ENCODE results near the gene STX17. TPM values are rescaled to one million over a fixed set of nuclear protein-coding genes. Genes with fewer than 3 reads are reported as not detected.

Gene STX17
- polyA plus RNA-seq, 6 donors from 2014 or later = 9.4 to 26.9 (median 21.8) TPM

GRCh38 chr9:99919930-99920329 lies 13.5 kb downstream of the STX17 start:
- no peak for ATAC-seq (ENCODE audit: low read depth in 2 of 2)
- Mint-ChIP-seq H3K27me3 (no peaks in the 10 kb centered on the region), H3K27ac (no peak overlapping the region), H3K9me3 (peaks cover 0 to 6% (median under 1%) of the 10 kb centered on the region in 7 donors), H3K36me3 (peaks cover 65 to 66% of the 10 kb centered on the region in 2 donors), H3K4me3 (no peak overlapping the region), H3K4me1 (peaks cover 0 to 9% (median 6%) of the 10 kb centered on the region in 3 donors)
- DNase-seq = no peak

- DNase-seq = no peak
- H3K4me3 Mint-ChIP-seq = no peak overlapping the region
- no peak for ATAC-seq (ENCODE audit: low read depth in 2 of 2)
- H3K27me3 Mint-ChIP-seq = no peaks in the 10 kb centered on the region
- peaks cover 0 to 9% (median 6%) of the 10 kb centered on the region in 3 donors for H3K4me1 Mint-ChIP-seq
- peak overlapping the region in 2 of 6 donors; percentile 47 to 63 for H3K27ac Mint-ChIP-seq
- H3K9me3 Mint-ChIP-seq = peaks cover 0 to 24% (median 18%) of the 10 kb centered on the region in 7 donors
- peaks cover 78 to 81% of the 10 kb centered on the region in 2 donors for H3K36me3 Mint-ChIP-seq
Measured at GRCh38 chr9:99921875-99922710, 15.6 kb downstream of the STX17 start.

GRCh38 chr9:99922711-99923030 lies 16.2 kb downstream of the STX17 start:
- ATAC-seq (ENCODE audit: low read depth in 2 of 2) (no peak), DNase-seq (no peak)
- Mint-ChIP-seq H3K9me3 (peaks cover 0 to 25% (median 18%) of the 10 kb centered on the region in 7 donors), H3K4me3 (no peak overlapping the region), H3K36me3 (peaks cover 74 to 78% of the 10 kb centered on the region in 2 donors), H3K4me1 (peaks cover 0 to 9% (median 6%) of the 10 kb centered on the region in 3 donors), H3K27ac (peak overlapping the region in 2 of 6 donors; percentile 14 to 60), H3K27me3 (no peaks in the 10 kb centered on the region)

GRCh38 chr9:99925541-99925940 lies 19.1 kb downstream of the STX17 start:
- ATAC-seq (ENCODE audit: low read depth in 2 of 2) = no peak
- no peaks in the 10 kb centered on the region for H3K27me3 Mint-ChIP-seq
- no peak overlapping the region for H3K4me3 Mint-ChIP-seq
- DNase-seq = no peak
- H3K9me3 Mint-ChIP-seq = peaks cover 0 to 25% (median 18%) of the 10 kb centered on the region in 7 donors
- H3K27ac Mint-ChIP-seq = peak overlapping the region in 1 of 6 donors; percentile 78
- peaks cover 0 to 3% (median 3%) of the 10 kb centered on the region in 3 donors for H3K4me1 Mint-ChIP-seq
- H3K36me3 Mint-ChIP-seq = peaks cover 50 to 60% of the 10 kb centered on the region in 2 donors

- no peak for ATAC-seq (ENCODE audit: low read depth in 2 of 2)
- no peak for DNase-seq
- Mint-ChIP-seq H3K4me1 (peaks cover 0 to 12% (median 3%) of the 10 kb centered on the region in 3 donors), H3K27ac (no peak overlapping the region), H3K36me3 (peaks cover 20 to 28% of the 10 kb centered on the region in 2 donors), H3K4me3 (no peak overlapping the region), H3K27me3 (no peaks in the 10 kb centered on the region), H3K9me3 (peaks cover 0 to 22% (median 15%) of the 10 kb centered on the region in 7 donors)
Measured at GRCh38 chr9:99929652-99930051, 23.2 kb downstream of the STX17 start.

- ATAC-seq (ENCODE audit: low read depth in 2 of 2) (no peak), DNase-seq (no peak)
- peaks cover 0 to 14% (median 9%) of the 10 kb centered on the region in 7 donors for H3K9me3 Mint-ChIP-seq
- H3K4me3 Mint-ChIP-seq = no peak overlapping the region
- H3K4me1 Mint-ChIP-seq = peaks cover 2 to 12% (median 3%) of the 10 kb centered on the region in 3 donors
- H3K36me3 Mint-ChIP-seq = peaks cover 16 to 20% of the 10 kb centered on the region in 2 donors
- no peak overlapping the region for H3K27ac Mint-ChIP-seq
- no peaks in the 10 kb centered on the region for H3K27me3 Mint-ChIP-seq
Measured at GRCh38 chr9:99931155-99931840, 24.8 kb downstream of the STX17 start.

- no peak overlapping the region for H3K4me3 Mint-ChIP-seq
- no peak for ATAC-seq (ENCODE audit: low read depth in 2 of 2)
- H3K36me3 Mint-ChIP-seq = peaks cover 27 to 34% of the 10 kb centered on the region in 2 donors
- no peak overlapping the region for H3K27ac Mint-ChIP-seq
- no peak for DNase-seq
- peaks cover 5 to 24% (median 15%) of the 10 kb centered on the region in 7 donors for H3K9me3 Mint-ChIP-seq
- H3K27me3 Mint-ChIP-seq = no peaks in the 10 kb centered on the region
- H3K4me1 Mint-ChIP-seq = peaks cover 0 to 15% (median 4%) of the 10 kb centered on the region in 3 donors
Measured at GRCh38 chr9:99936947-99937587, 30.6 kb downstream of the STX17 start.

- H3K4me1 Mint-ChIP-seq = peaks cover 0 to 6% (median 3%) of the 10 kb centered on the region in 3 donors
- peaks cover 0 to 14% of the 10 kb centered on the region in 2 donors for H3K36me3 Mint-ChIP-seq
- peaks cover 0 to 4% (median 2%) of the 10 kb centered on the region in 7 donors for H3K9me3 Mint-ChIP-seq
- no peaks in the 10 kb centered on the region for H3K27me3 Mint-ChIP-seq
- DNase-seq = no peak
- H3K27ac Mint-ChIP-seq = peak overlapping the region in 1 of 6 donors; percentile 67
- no peak for ATAC-seq (ENCODE audit: low read depth in 2 of 2)
- no peak overlapping the region for H3K4me3 Mint-ChIP-seq
Measured at GRCh38 chr9:99947395-99947794, 40.9 kb downstream of the STX17 start.

GRCh38 chr9:99948482-99948881 lies 42.0 kb downstream of the STX17 start:
- Mint-ChIP-seq H3K9me3 (peaks cover 0 to 2% (median 0%) of the 10 kb centered on the region in 7 donors), H3K27me3 (no peaks in the 10 kb centered on the region), H3K36me3 (peaks cover 0 to 13% of the 10 kb centered on the region in 2 donors), H3K4me3 (no peak overlapping the region), H3K27ac (peak overlapping the region in 1 of 6 donors; percentile 16), H3K4me1 (peaks cover 0 to 3% (median 3%) of the 10 kb centered on the region in 3 donors)
- ATAC-seq (ENCODE audit: low read depth in 2 of 2) (no peak), DNase-seq (no peak)

GRCh38 chr9:99948896-99949295 lies 42.4 kb downstream of the STX17 start:
- H3K4me3 Mint-ChIP-seq = no peak overlapping the region
- no peaks in the 10 kb centered on the region for H3K27me3 Mint-ChIP-seq
- DNase-seq (no peak), ATAC-seq (ENCODE audit: low read depth in 2 of 2) (no peak)
- peak overlapping the region in 1 of 6 donors; percentile 16 for H3K27ac Mint-ChIP-seq
- H3K9me3 Mint-ChIP-seq = peaks cover 0 to 2% (median 0%) of the 10 kb centered on the region in 7 donors
- peaks cover 0 to 3% (median 0%) of the 10 kb centered on the region in 3 donors for H3K4me1 Mint-ChIP-seq
- H3K36me3 Mint-ChIP-seq = peaks cover 0 to 10% of the 10 kb centered on the region in 2 donors

- H3K27me3 Mint-ChIP-seq = no peaks in the 10 kb centered on the region
- no peak for ATAC-seq (ENCODE audit: low read depth in 2 of 2)
- H3K36me3 Mint-ChIP-seq = peaks cover 8 to 20% of the 10 kb centered on the region in 2 donors
- H3K4me1 Mint-ChIP-seq = no peaks in the 10 kb centered on the region
- peaks cover 0 to 2% (median 0%) of the 10 kb centered on the region in 7 donors for H3K9me3 Mint-ChIP-seq
- no peak overlapping the region for H3K4me3 Mint-ChIP-seq
- no peak for DNase-seq
- no peak overlapping the region for H3K27ac Mint-ChIP-seq
Measured at GRCh38 chr9:99953861-99954507, 47.5 kb downstream of the STX17 start.

- Mint-ChIP-seq H3K9me3 (peaks cover 0 to 2% (median 0%) of the 10 kb centered on the region in 7 donors), H3K4me1 (no peaks in the 10 kb centered on the region), H3K27ac (peak overlapping the region in 1 of 6 donors; percentile 26), H3K4me3 (no peak overlapping the region), H3K27me3 (no peaks in the 10 kb centered on the region), H3K36me3 (peaks cover 8 to 22% of the 10 kb centered on the region in 2 donors)
- DNase-seq (no peak), ATAC-seq (ENCODE audit: low read depth in 2 of 2) (no peak)
Measured at GRCh38 chr9:99954819-99955218, 48.4 kb downstream of the STX17 start.

- Mint-ChIP-seq H3K4me1 (no peaks in the 10 kb centered on the region), H3K27me3 (no peaks in the 10 kb centered on the region), H3K36me3 (peaks cover 12 to 20% of the 10 kb centered on the region in 2 donors), H3K4me3 (no peak overlapping the region), H3K9me3 (peaks cover 0 to 2% (median 0%) of the 10 kb centered on the region in 7 donors), H3K27ac (no peak overlapping the region)
- DNase-seq = no peak
- ATAC-seq (ENCODE audit: low read depth in 2 of 2) = no peak
Measured at GRCh38 chr9:99955606-99956005, 49.2 kb downstream of the STX17 start.

All from naive B cell (primary cell).